T-cell (primary cell): ENCODE data around the gene DAPK1. TPM values are rescaled to one million over a fixed set of nuclear protein-coding genes. Genes with fewer than 3 reads are reported as not detected.
"Not testable (repeated sequence)": the region's sequence is repeated elsewhere in the genome, so short reads cannot be mapped to it uniquely, and the experiment has no call there.

ENCODE experiments used
- ATAC-seq, 4 experiments: fragments of 200-7000 bp in 3 of 4; fragments of 150-1000 bp in 1 of 4; cut with Tn5 transposase; replicated peaks in 1 of 4; 1 replicate in 3 of 4; 2 replicates in 1 of 4; pipeline ENCODE4 v1.10.0; 2021; ENCODE audit warnings: moderate library complexity in 3 of 4, mild to moderate bottlenecking in 2 of 4, moderate number of reproducible peaks in 1 of 4
- CTCF ChIA-PET, 2 donors: fragments of 300-600 bp; sonication (Branson Sonifier 250); formaldehyde crosslinking; loops; one replicate each; lab custom pipeline; 2022; ENCODE audit warnings: antibody characterized with exemption in 2 of 2; lab: Charles Lee
- POLR2A ChIA-PET, 2 donors: fragments of 300-600 bp; sonication (Branson Sonifier 250); formaldehyde crosslinking; loops; one replicate each; lab custom pipeline; 2022; ENCODE audit warnings: antibody characterized with exemption in 2 of 2; lab: Charles Lee
- DNase-seq, 35 experiments: peaks; one replicate each; pipeline versions ENCODE4 v3.0.0 to v3.0.0-alpha.2; 2013 to 2023
- H3K27ac ChIP-seq: one replicate; pipeline ENCODE4 v1.5.1; 2013; ENCODE audit warnings: low read length
- H3K27me3 ChIP-seq, 2 experiments: replicated peaks in 1 of 2; 1 replicate in 1 of 2; 2 replicates in 1 of 2; pipeline versions ENCODE4 v1.6.1 to v1.7.0; 2013; ENCODE audit warnings: low read length in 1 of 2, mixed read lengths in 1 of 2; ENCODE audit not compliant: control insufficient read depth in 2 of 2, insufficient read depth in 2 of 2; ENCODE audit errors: extremely low read depth in 1 of 2
- H3K36me3 ChIP-seq, 2 donors: 1 replicate in 1 of 2; 2 replicates in 1 of 2; pipeline versions ENCODE4 v1.6.1 to v1.7.0; 2013; ENCODE audit warnings: low read length in 1 of 2; ENCODE audit not compliant: control insufficient read depth in 2 of 2, insufficient read depth in 1 of 2; ENCODE audit errors: extremely low read depth in 1 of 2
- H3K4me1 ChIP-seq, 2 experiments: 1 replicate in 1 of 2; 2 replicates in 1 of 2; pipeline versions ENCODE4 v1.6.1 to v1.7.0; 2013; ENCODE audit warnings: low read length in 2 of 2, mixed read lengths in 1 of 2; ENCODE audit not compliant: insufficient read depth in 2 of 2, control insufficient read depth in 1 of 2; ENCODE audit errors: extremely low read depth in 1 of 2
- H3K4me3 ChIP-seq, 2 donors: 1 replicate in 1 of 2; 2 replicates in 1 of 2; pipeline versions ENCODE4 v1.5.1 to v1.7.0; 2013; ENCODE audit warnings: mild to moderate bottlenecking in 2 of 2, low read length in 1 of 2, moderate library complexity in 1 of 2; ENCODE audit not compliant: control insufficient read depth in 1 of 2; ENCODE audit errors: extremely low read depth in 1 of 2
- H3K9me3 ChIP-seq: 2 replicates; pipeline ENCODE4 v1.7.0; 2013
- H3K27ac Mint-ChIP-seq, 2 donors: one replicate each; pipeline ENCODE4 v1.8.0; 2020 to 2021; ENCODE audit warnings: mild to moderate bottlenecking in 2 of 2, mixed read lengths in 2 of 2
- H3K27me3 Mint-ChIP-seq, 2 donors: one replicate each; pipeline ENCODE4 v1.8.0; 2021 to 2022; ENCODE audit warnings: mixed read lengths in 2 of 2
- H3K36me3 Mint-ChIP-seq: one replicate; pipeline ENCODE4 v1.8.0; 2021; ENCODE audit warnings: mixed read lengths
- H3K4me1 Mint-ChIP-seq, 3 donors: one replicate each; pipeline ENCODE4 v1.8.0; 2020 to 2022; ENCODE audit warnings: mixed read lengths in 3 of 3, mild to moderate bottlenecking in 1 of 3
- H3K4me3 Mint-ChIP-seq, 3 donors: one replicate each; pipeline ENCODE4 v1.8.0; 2020 to 2022; ENCODE audit warnings: mild to moderate bottlenecking in 3 of 3, mixed read lengths in 3 of 3, moderate library complexity in 3 of 3
- H3K9me3 Mint-ChIP-seq, 3 donors: one replicate each; pipeline ENCODE4 v1.8.0; 2020 to 2022; ENCODE audit warnings: mixed read lengths in 3 of 3
- WGBS: methylation state at CpG from one replicate; pipeline ENCODE4 v1.1.5; 2013; ENCODE audit warnings: missing lambda C conversion rate; ENCODE audit not compliant: insufficient coverage; 5-methylcytosine and 5-hydroxymethylcytosine counted together
- total RNA-seq, 35 experiments: library from RNA in 6 of 35; stranded (reverse) in 6 of 35; fragments of 120-200 nt in 1 of 35; gene quantifications; one replicate each; pipeline versions ENCODE4 v1.2.1 to v1.2.4 and lab custom pipeline; 2013 to 2026

Gene DAPK1
- total RNA-seq, 5 donors from 2014 or later (not counting 1 experiment from before 2014, with no cell fraction given): 1.7 to 4.2 (median 2.8) TPM

- Mint-ChIP-seq H3K27me3 (no peaks in the 10 kb centered on the region), H3K27ac (no peak overlapping the region), H3K4me1 (peaks cover 0 to 4% (median 0%) of the 10 kb centered on the region in 3 donors), H3K9me3 (no peaks in the 10 kb centered on the region), H3K4me3 (no peak overlapping the region), H3K36me3 (no peaks in the 10 kb centered on the region)
- DNase-seq (no peak), ATAC-seq (no peak)
- H3K9me3 ChIP-seq: no peaks in the 10 kb centered on the region
- H3K27me3 ChIP-seq: peaks cover 0 to 7% of the 10 kb centered on the region in 2 experiments
- no peak overlapping the region for H3K27ac ChIP-seq
- peaks cover 0 to 2% of the 10 kb centered on the region in 2 experiments for H3K4me1 ChIP-seq
- WGBS: no CpG with 5 or more reads among the region's 2 CpGs
- no peak overlapping the region for H3K4me3 ChIP-seq
- POLR2A ChIA-PET: no interaction called here
- CTCF ChIA-PET: no interaction called here
- H3K36me3 ChIP-seq: no peaks in the 10 kb centered on the region
Measured at GRCh38 chr9:87542141-87542540, 44.5 kb downstream of the DAPK1 start.

- ChIA-PET POLR2A (no interaction called here), CTCF (no interaction called here)
- no peak overlapping the region for H3K4me3 ChIP-seq
- no peaks in the 10 kb centered on the region for H3K9me3 ChIP-seq
- H3K36me3 ChIP-seq: no peaks in the 10 kb centered on the region
- ATAC-seq: no peak
- H3K4me1 Mint-ChIP-seq: no peaks in the 10 kb centered on the region
- H3K9me3 Mint-ChIP-seq: no peaks in the 10 kb centered on the region
- no peaks in the 10 kb centered on the region for H3K36me3 Mint-ChIP-seq
- H3K27ac Mint-ChIP-seq: no peak overlapping the region
- no peak overlapping the region for H3K4me3 Mint-ChIP-seq
- H3K27me3 Mint-ChIP-seq: no peaks in the 10 kb centered on the region
- no peak overlapping the region for H3K27ac ChIP-seq
- H3K4me1 ChIP-seq: peaks cover 0 to 2% of the 10 kb centered on the region in 2 experiments
- no peak for DNase-seq
- H3K27me3 ChIP-seq: peaks cover 0 to 7% of the 10 kb centered on the region in 2 experiments
Measured at GRCh38 chr9:87543251-87543650, 45.6 kb downstream of the DAPK1 start.

DNA sequence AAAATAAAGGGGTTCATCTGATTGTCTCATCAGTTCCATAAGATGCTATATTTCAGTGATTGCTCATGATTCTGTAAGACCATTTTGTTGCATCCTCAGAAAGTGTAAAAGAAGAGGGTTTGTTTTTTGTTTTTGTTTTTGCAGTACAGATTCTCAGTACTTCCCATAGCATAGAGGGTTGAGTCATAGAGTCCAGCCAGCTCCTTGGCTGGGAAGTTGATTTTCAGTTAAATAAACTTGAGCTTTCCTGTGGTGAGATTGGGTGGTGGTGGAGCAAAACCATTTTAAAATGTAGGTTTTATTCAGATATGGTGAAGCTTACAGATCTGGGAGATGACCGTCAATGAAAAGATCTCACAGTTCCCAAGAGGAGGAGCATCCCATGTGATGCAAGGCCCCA lies 48.2 kb downstream of the DAPK1 start:
- Mint-ChIP-seq H3K27me3 (peaks cover 0 to 7% of the 10 kb centered on the region in 2 donors), H3K27ac (no peak overlapping the region), H3K4me1 (no peaks in the 10 kb centered on the region), H3K36me3 (no peaks in the 10 kb centered on the region), H3K4me3 (no peak overlapping the region), H3K9me3 (no peaks in the 10 kb centered on the region)
- 82% methylated on average over 1 of the region's 1 CpG for WGBS
- Histone ChIP-seq H3K9me3 (no peaks in the 10 kb centered on the region), H3K4me1 (peaks cover 0 to 2% of the 10 kb centered on the region in 2 experiments), H3K36me3 (no peaks in the 10 kb centered on the region), H3K27ac (no peak overlapping the region), H3K27me3 (no peaks in the 10 kb centered on the region), H3K4me3 (no peak overlapping the region)
- ChIA-PET POLR2A (no interaction called here), CTCF (no interaction called here)
- ATAC-seq: no peak
- DNase-seq: no peak

DNA sequence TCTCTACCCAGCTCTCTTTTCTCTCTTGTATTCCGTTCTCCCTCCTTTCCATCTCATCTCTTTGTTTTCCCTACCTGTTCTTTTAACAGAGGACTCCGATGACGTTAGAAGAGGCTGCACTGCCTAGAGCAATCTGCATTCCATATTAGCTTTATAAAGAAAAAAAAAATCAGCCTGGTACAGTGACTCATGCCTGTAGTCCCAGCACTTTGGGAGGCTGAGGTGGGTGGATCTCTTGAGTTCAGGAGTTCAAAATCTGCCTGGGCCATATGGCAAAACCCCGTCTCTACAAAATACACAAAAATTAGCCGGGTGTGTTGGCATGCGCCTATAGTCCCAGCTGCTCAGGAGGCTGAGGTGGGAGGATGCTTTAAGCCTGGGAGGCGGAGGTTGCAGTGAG lies 49.0 kb downstream of the DAPK1 start:
- no peak overlapping the region for H3K27ac Mint-ChIP-seq
- 83% methylated on average over 1 of the region's 7 CpGs for WGBS

DNA sequence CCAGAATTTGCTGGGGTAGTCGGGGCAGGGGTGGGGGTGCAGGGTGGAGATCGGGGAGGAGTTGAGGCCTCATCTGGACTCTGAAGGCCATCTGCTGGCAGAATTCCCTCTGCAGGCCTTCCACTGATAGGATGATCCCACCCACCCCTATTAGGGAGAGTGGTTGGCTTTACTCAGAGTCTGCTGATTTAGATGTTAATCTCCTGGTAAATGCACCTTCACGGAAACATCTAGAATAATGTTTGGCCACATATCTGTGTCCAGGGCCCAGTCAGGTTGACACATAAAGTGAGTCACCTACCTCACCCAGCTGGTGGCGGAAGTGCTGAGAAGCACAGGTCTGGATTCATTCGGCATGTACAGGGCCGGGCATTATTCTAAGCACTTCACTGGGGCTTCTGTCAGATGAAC lies 50.0 kb downstream of the DAPK1 start:
- no peak overlapping the region for H3K27ac ChIP-seq
- H3K4me3 Mint-ChIP-seq: no peak overlapping the region
- H3K4me3 ChIP-seq: no peak overlapping the region
- ATAC-seq (no peak), DNase-seq (no peak)
- H3K36me3 ChIP-seq: no peaks in the 10 kb centered on the region
- peaks cover 0 to 2% of the 10 kb centered on the region in 2 experiments for H3K4me1 ChIP-seq
- WGBS: 84% methylated on average over 5 of the region's 6 CpGs
- POLR2A ChIA-PET: no interaction called here
- no peak overlapping the region for H3K27ac Mint-ChIP-seq
- no peaks in the 10 kb centered on the region for H3K4me1 Mint-ChIP-seq
- CTCF ChIA-PET: no interaction called here
- H3K9me3 ChIP-seq: no peaks in the 10 kb centered on the region
- peaks cover 0 to 8% of the 10 kb centered on the region in 2 experiments for H3K27me3 ChIP-seq
- H3K27me3 Mint-ChIP-seq: peaks cover 0 to 7% of the 10 kb centered on the region in 2 donors
- H3K36me3 Mint-ChIP-seq: no peaks in the 10 kb centered on the region
- H3K9me3 Mint-ChIP-seq: no peaks in the 10 kb centered on the region

More for the DNA sequence above, 49.0 kb downstream of the DAPK1 start:
- ChIA-PET POLR2A (no interaction called here), CTCF (no interaction called here)
- no peak overlapping the region for H3K4me3 ChIP-seq
- Mint-ChIP-seq H3K4me1 (no peaks in the 10 kb centered on the region), H3K27me3 (peaks cover 0 to 7% of the 10 kb centered on the region in 2 donors), H3K9me3 (no peaks in the 10 kb centered on the region), H3K4me3 (no peak overlapping the region), H3K36me3 (no peaks in the 10 kb centered on the region)
- peaks cover 0 to 2% of the 10 kb centered on the region in 2 experiments for H3K4me1 ChIP-seq
- DNase-seq (no peak), ATAC-seq (no peak)
- no peak overlapping the region for H3K27ac ChIP-seq
- H3K9me3 ChIP-seq: no peaks in the 10 kb centered on the region
- no peaks in the 10 kb centered on the region for H3K36me3 ChIP-seq
- peaks cover 0 to 5% of the 10 kb centered on the region in 2 experiments for H3K27me3 ChIP-seq

- Mint-ChIP-seq H3K9me3 (no peaks in the 10 kb centered on the region), H3K4me3 (no peak overlapping the region), H3K27me3 (peaks cover 0 to 7% of the 10 kb centered on the region in 2 donors), H3K4me1 (no peaks in the 10 kb centered on the region), H3K27ac (no peak overlapping the region), H3K36me3 (no peaks in the 10 kb centered on the region)
- H3K9me3 ChIP-seq: no peaks in the 10 kb centered on the region
- no peak overlapping the region for H3K27ac ChIP-seq
- ChIA-PET POLR2A (no interaction called here), CTCF (no interaction called here)
- no CpG with 5 or more reads among the region's 3 CpGs for WGBS
- no peak overlapping the region for H3K4me3 ChIP-seq
- H3K27me3 ChIP-seq: peaks cover 0 to 8% of the 10 kb centered on the region in 2 experiments
- H3K36me3 ChIP-seq: no peaks in the 10 kb centered on the region
- ATAC-seq (no peak), DNase-seq (no peak)
- no peaks in the 10 kb centered on the region for H3K4me1 ChIP-seq
Measured at GRCh38 chr9:87548159-87548558, 50.5 kb downstream of the DAPK1 start.

GRCh38 chr9:87549088-87549487 lies 51.4 kb downstream of the DAPK1 start:
- H3K27me3 ChIP-seq, H3K4me1 Mint-ChIP-seq, CTCF ChIA-PET, H3K36me3 Mint-ChIP-seq, POLR2A ChIA-PET, H3K9me3 ChIP-seq, H3K36me3 ChIP-seq, H3K27ac Mint-ChIP-seq, H3K4me3 ChIP-seq, H3K4me3 Mint-ChIP-seq, ATAC-seq, DNase-seq, H3K4me1 ChIP-seq, H3K27ac ChIP-seq, H3K9me3 Mint-ChIP-seq, H3K27me3 Mint-ChIP-seq: not testable (repeated sequence)
- no CpG with 5 or more reads among the region's 2 CpGs for WGBS
